Stimulated activated naive CD8-positive, alpha-beta T cell treated with anti-CD3 and anti-CD28 coated beads, Interleukin-15, Interleukin-2, amounts not matched to agents 100 U/mL and 50 U/mL, for 24 hours (primary cell): ENCODE data around the gene DBNDD1.

Experiments used
- ATAC-seq: fragments of 150-1000 bp; cut with Tn5 transposase; one replicate; pipeline ENCODE4 v1.10.0; 2021
- DNase-seq: peaks from one replicate; pipeline ENCODE4 v3.0.0; 2021

DBNDD1 gene

GRCh38 chr16:90035902-90036301, 16.6 kb upstream of the DBNDD1 start:
- no peak for ATAC-seq
- DNase-seq: no peak

- DNase-seq: no peak
Observed at GRCh38 chr16:90034504-90034903, 15.2 kb upstream of the DBNDD1 start.

GRCh38 chr16:90033387-90033786, 14.1 kb upstream of the DBNDD1 start:
- ATAC-seq: no peak
- DNase-seq: no peak

More at GRCh38 chr16:90034504-90034903, 15.2 kb upstream of the DBNDD1 start:
- ATAC-seq: no peak

GRCh38 chr16:90032674-90033331, 13.5 kb upstream of the DBNDD1 start:
- ATAC-seq: no peak
- DNase-seq: no peak

- DNase-seq (no peak), ATAC-seq (peak; percentile 34)
Observed at GRCh38 chr16:90031931-90032673, 12.8 kb upstream of the DBNDD1 start.

GRCh38 chr16:90031186-90031930, 12.1 kb upstream of the DBNDD1 start:
- ATAC-seq (no peak), DNase-seq (no peak)

- ATAC-seq (no peak), DNase-seq (no peak)
Observed at GRCh38 chr16:90028985-90029384, 9.7 kb upstream of the DBNDD1 start.

- ATAC-seq: no peak
Observed at GRCh38 chr16:90027611-90028010, 8.4 kb upstream of the DBNDD1 start.

GRCh38 chr16:90026135-90026534, 6.9 kb upstream of the DBNDD1 start:
- DNase-seq: no peak
- no peak for ATAC-seq

More at GRCh38 chr16:90027611-90028010, 8.4 kb upstream of the DBNDD1 start:
- DNase-seq: no peak

GRCh38 chr16:90023078-90023447, 3.8 kb upstream of the DBNDD1 start:
- no peak for DNase-seq
- no peak for ATAC-seq

GRCh38 chr16:90022209-90023077, 3.2 kb upstream of the DBNDD1 start:
- peak; percentile 81 for ATAC-seq
- peak; percentile 90 for DNase-seq

GRCh38 chr16:90020838-90021382, 1.7 kb upstream of the DBNDD1 start:
- ATAC-seq: no peak
- DNase-seq: no peak

- no peak for DNase-seq
- ATAC-seq: no peak
Observed at GRCh38 chr16:90020260-90020837, 1.1 kb upstream of the DBNDD1 start.

GRCh38 chr16:90019543-90020259, 445 bp upstream of the DBNDD1 start:
- DNase-seq (peak; percentile 62), ATAC-seq (peak; percentile 16)

GRCh38 chr16:90018297-90018651, 982 bp downstream of the DBNDD1 start:
- no peak for DNase-seq
- no peak for ATAC-seq

GRCh38 chr16:90016339-90016950, 2.8 kb downstream of the DBNDD1 start:
- DNase-seq: no peak
- ATAC-seq: no peak

- DNase-seq: no peak
- ATAC-seq: no peak
Observed at GRCh38 chr16:90015586-90016338, 3.5 kb downstream of the DBNDD1 start.

- ATAC-seq: no peak
- no peak for DNase-seq
Observed at GRCh38 chr16:90012991-90013745, 6.1 kb downstream of the DBNDD1 start.
